K562 (cell line): ENCODE data around the gene GPR108. TPM values are rescaled to one million over a fixed set of nuclear protein-coding genes. Genes with fewer than 3 reads are reported as not detected.

Experiments used
- E4F1 ChIP-seq: fragments of 250-450 bp; sonication (Bioruptor Pico); IDR thresholded peaks from 2 replicates; pipeline ENCODE4 v1.5.0; 2021; ENCODE audit warnings: mild to moderate bottlenecking, borderline replicate concordance
- FOXP4 ChIP-seq: sonication (generic); formaldehyde crosslinking; IDR thresholded peaks from 2 replicates; pipeline ENCODE4 v1.8.0; 2022; ENCODE audit warnings: mild to moderate bottlenecking, missing genetic modification reagents, borderline replicate concordance
- HNRNPL ChIP-seq: fragments of 200-400 bp; formaldehyde crosslinking; IDR thresholded peaks from 2 replicates; pipeline ENCODE4 v1.6.1; 2017; ENCODE audit warnings: low read depth, mild to moderate bottlenecking, low read length
- HOMEZ ChIP-seq: fragments of 250-450 bp; sonication (Bioruptor Pico); IDR thresholded peaks from 2 replicates; pipeline ENCODE4 v1.4.0; 2020; ENCODE audit warnings: mild to moderate bottlenecking, moderate library complexity
- NKRF ChIP-seq: fragments of 450-650 bp; IDR thresholded peaks from 2 replicates; pipeline ENCODE4 v1.6.1; 2016; ENCODE audit warnings: borderline replicate concordance
- THAP7 ChIP-seq: fragments of 250-450 bp; sonication (Bioruptor Pico); IDR thresholded peaks from 2 replicates; pipeline ENCODE4 v1.5.0; 2021
- USF2 ChIP-seq: sonication (generic); formaldehyde crosslinking; IDR thresholded peaks from 2 replicates; pipeline ENCODE4 v1.5.0; 2020; ENCODE audit warnings: missing genetic modification reagents
- ZBTB2 ChIP-seq: fragments of 450-650 bp; IDR thresholded peaks from 2 replicates; pipeline ENCODE4 v1.6.1; 2016; ENCODE audit warnings: antibody characterized with exemption
- ZNF23 ChIP-seq: fragments of 250-450 bp; sonication (Bioruptor Pico); IDR thresholded peaks from 2 replicates; pipeline ENCODE4 v1.4.0; 2020; ENCODE audit warnings: mild to moderate bottlenecking
- ZNF277 ChIP-seq: fragments of 250-450 bp; sonication (Bioruptor Pico); IDR thresholded peaks from 2 replicates; pipeline ENCODE4 v1.8.0; 2022; ENCODE audit warnings: inconsistent platforms, mild to moderate bottlenecking, moderate library complexity, borderline replicate concordance
- ZNF324 ChIP-seq: fragments of 250-450 bp; sonication (Bioruptor Pico); IDR thresholded peaks from 2 replicates; pipeline ENCODE4 v1.4.0; 2020; ENCODE audit warnings: mild to moderate bottlenecking
- ZNF449 ChIP-seq: fragments of 250-450 bp; sonication (Bioruptor Pico); IDR thresholded peaks from 2 replicates; pipeline ENCODE4 v1.8.0; 2022; ENCODE audit warnings: moderate library complexity, mild to moderate bottlenecking, inconsistent platforms
- ZNF583 ChIP-seq: fragments of 250-450 bp; sonication (Bioruptor Pico); IDR thresholded peaks from 2 replicates; pipeline ENCODE4 v1.4.0; 2020
- polyA plus RNA-seq, 8 experiments: library from polyadenylated mRNA; depleted of rRNA in 4 of 8; stranded (reverse) in 5 of 8; unstranded in 3 of 8; fragments of >200 nt; fragmentation: Nextera tagmentation in 2 of 8; fragmentation: Illumina TruSeq in 1 of 8; extraction: Ambion mirVana in 2 of 8; extraction: Trizol in 1 of 8; gene quantifications; 2 replicates each; pipeline versions ENCODE4 v1.2.1 to v1.2.3, GENCODE V29; 2011 to 2014; ENCODE audit warnings: inconsistent platforms in 1 of 8, missing spikeins in 1 of 8
- total RNA-seq, 7 experiments: library from RNA; depleted of rRNA in 6 of 7; stranded (reverse); fragments of >200 nt in 6 of 7; fragmentation: Illumina TruSeq in 2 of 7; extraction: Trizol in 2 of 7; gene quantifications; 2 replicates each; pipeline versions ENCODE4 v1.2.1 to v1.2.3, GENCODE V29; 2011 to 2021; ENCODE audit warnings: low replicate concordance in 1 of 7

The GPR108 gene
- total and polyA plus RNA-seq, 9 of the 15 experiments (the other 6 are each of a cell fraction or from before 2014, with no cell fraction given), result 2.4 to 33.2 (median 24.4) TPM

GRCh38 chr19:6736917-6737283 lies 480 bp downstream of the GPR108 start (continued):
- no peak for TF ChIP-seq E4F1 (CRISPR knock-in tag)
- TF ChIP-seq ZNF324 (CRISPR knock-in tag), result no peak
- TF ChIP-seq HOMEZ (CRISPR knock-in tag), result no peak
- TF ChIP-seq ZNF449 (CRISPR knock-in tag), result no peak
- TF ChIP-seq NKRF, result no peak
- no peak for TF ChIP-seq ZNF277
- no peak for TF ChIP-seq HNRNPL
- peak; percentile 23; the same call in 1 of the 2 replicates for TF ChIP-seq ZBTB2
- TF ChIP-seq THAP7, result no peak
- TF ChIP-seq FOXP4, result no peak
- no peak for TF ChIP-seq ZNF23 (CRISPR knock-in tag)
- TF ChIP-seq USF2 (CRISPR knock-in tag), result no peak
- no peak for TF ChIP-seq ZNF583 (CRISPR knock-in tag)
